Stimulated activated CD8-positive, alpha-beta memory T cell treated with anti-CD3 and anti-CD28 coated beads, Interleukin-4, amount 100 ng/mL, for 1 hour (primary cell): Measurements from ENCODE around the gene CSPG4.
"Not testable (repeated sequence)": the region's sequence is repeated elsewhere in the genome, so short reads cannot be mapped to it uniquely, and the experiment has no call there.

Source experiments
- DNase-seq, 2 donors: peaks; one replicate each; pipeline ENCODE4 v3.0.0-alpha.2; 2020; ENCODE audit warnings: low read depth in 2 of 2, low spot score in 1 of 2

CSPG4 gene

DNA sequence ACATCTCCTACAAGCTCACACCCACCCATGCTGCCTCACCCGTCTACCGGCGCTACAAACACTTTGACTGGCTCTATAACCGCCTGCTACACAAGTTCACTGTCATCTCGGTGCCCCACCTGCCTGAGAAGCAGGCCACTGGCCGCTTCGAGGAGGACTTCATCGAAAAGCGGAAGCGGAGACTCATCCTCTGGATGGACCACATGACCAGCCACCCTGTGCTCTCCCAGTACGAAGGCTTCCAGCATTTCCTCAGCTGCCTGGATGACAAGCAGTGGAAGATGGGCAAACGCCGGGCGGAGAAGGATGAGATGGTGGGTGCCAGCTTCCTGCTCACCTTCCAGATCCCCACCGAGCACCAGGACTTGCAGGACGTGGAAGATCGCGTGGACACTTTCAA is 62.8 kb downstream of the CSPG4 start:
- DNase-seq = no peak

DNA sequence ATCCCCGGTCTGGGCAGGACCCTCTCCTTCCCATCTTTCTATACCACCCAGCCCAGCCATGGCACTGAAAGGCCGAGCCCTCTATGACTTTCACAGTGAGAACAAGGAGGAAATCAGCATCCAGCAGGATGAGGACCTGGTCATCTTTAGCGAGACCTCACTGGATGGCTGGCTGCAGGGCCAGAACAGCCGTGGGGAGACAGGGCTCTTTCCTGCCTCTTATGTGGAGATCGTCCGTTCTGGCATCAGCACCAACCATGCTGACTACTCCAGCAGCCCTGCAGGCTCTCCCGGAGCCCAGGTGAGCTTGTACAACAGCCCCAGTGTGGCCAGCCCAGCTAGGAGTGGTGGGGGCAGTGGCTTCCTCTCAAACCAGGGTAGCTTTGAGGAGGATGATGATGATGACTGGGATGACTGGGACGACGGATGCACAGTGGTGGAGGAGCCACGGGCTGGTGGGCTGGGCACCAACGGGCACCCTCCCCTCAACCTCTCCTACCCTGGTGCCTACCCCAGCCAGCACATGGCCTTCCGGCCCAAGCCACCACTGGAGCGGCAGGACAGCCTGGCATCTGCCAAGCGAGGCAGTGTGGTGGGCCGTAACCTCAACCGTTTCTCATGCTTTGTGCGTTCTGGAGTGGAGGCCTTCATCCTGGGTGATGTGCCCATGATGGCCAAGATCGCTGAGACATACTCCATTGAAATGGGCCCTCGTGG is 63.4 kb downstream of the CSPG4 start:
- DNase-seq = no peak

DNA sequence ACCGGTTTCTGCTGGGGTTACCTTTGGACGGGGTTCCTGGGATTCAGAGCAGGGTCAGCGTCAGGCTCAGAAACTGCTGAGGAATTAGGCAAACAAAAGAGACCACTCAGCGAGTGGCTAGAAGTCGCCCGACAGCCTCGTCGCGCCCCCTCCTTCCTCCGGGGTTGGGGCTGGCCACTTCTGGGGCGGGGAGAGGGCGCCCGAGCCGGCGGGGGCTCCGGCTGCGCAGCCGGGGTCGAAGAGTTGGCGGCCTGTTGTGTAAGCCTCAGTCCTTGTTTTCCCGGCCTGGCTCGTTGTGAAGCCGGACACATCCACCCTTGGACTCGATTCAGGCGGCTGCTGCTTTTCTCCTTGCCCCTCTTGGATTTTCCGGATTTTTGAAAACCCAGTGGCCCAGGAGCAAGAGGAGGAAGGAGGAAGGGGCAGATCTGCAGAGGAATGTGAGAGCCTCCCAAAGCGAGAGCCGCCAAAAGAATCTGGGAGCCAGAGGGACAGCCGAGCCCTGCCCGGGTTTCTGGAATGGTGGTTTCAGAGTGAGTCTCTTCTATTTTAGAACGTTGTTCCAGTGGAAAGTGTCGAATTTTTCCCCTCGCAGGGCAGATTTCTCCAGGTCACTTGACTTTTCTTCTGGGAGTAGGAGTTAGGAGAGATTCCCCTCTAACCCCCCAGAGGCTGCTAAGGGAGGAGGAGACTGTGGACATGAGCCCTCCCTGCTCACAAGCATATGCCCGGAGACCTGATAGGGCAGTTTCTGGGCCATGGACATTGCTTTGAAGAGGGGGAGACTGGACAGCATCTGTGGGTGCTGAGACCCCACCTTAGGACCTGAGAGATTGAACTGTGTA is 64.3 kb downstream of the CSPG4 start:
- no peak for DNase-seq

GRCh38 chr15:75647370-75648155 is 65.1 kb downstream of the CSPG4 start, which contains the start of gene SNX33:
SNX33 (plus strand) TSS chr15:75647912; CDS start chr15:75649103, 1,191 bp downstream.
- DNase-seq = no peak

GRCh38 chr15:75646944-75647364 is 65.7 kb downstream of the CSPG4 start:
- no peak for DNase-seq

- DNase-seq = no peak
Measured at GRCh38 chr15:75646112-75646943, 66.3 kb downstream of the CSPG4 start.

DNA sequence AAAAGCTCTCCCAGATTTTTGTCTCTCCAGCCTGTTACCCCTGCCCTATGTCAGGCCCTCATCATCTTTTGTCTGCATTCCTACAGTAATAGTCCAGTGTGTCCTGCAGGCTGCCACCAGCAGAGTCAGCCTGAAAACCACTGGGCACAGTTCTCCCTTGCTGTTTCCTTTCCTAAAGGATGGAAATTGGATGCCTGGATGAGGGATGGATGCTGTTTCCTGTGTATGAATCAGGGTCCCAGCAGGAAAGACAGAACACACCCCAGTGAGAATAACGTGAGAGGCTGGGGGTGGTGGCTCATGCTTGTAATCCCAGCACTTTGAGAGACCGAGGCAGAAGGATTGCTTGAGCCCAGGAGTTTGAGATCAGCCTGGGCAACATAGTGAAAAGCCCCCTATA is 68.3 kb downstream of the CSPG4 start:
- no peak for DNase-seq

DNA sequence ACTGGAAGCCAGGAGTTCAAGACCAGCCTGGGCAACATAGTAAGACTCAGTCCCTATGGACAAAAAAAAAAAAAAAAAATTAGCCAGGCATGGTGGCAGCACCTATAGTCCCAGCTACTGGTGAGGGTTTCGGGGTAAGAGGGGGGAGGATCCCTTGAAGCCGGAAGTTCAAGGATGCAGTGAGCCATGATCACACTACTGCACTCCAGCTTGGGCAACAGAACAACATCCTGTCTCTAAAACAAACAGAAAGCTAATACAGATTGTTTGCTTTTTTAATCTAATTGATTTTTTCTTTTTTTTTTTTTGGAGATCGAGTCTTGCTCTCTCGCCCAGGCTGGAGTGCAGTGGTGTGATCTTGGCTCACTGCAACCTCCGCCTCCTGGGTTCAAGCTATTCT is 71.0 kb downstream of the CSPG4 start:
- no peak for DNase-seq

GRCh38 chr15:75641179-75641503 is 71.5 kb downstream of the CSPG4 start:
- no peak for DNase-seq

DNA sequence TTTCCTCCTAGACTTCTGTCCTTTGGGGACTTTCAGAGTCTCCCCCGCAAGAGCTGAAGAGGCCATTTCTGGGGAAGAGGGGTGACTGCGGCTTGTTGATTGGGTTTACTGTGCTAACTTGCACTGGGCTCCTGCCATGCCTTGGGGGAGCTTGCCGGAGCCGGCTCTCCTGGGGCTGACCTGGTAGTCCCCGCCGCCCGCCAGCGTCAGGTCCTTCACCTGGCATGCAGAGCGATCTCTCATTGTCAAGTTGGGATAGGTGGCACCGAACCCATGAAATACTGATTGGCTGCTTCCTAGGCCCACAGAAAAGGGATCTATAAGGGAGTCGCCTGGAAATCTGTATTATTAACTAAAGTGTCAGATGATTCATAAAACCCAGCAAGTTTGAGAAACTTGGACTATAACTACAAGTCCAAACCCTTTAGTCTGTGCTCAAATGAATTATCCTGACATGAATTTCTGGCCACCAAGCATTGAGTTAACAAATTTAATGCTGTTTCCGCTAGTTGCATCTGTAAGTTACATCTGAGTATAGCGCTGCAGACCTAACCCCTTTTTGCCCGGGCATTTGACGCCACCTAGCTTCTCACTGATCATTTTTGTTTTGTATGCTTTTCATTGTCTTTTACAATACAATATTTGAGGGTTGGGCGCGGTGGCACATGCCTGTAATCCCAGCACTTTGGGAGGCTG is 72.0 kb downstream of the CSPG4 start:
- no peak for DNase-seq

DNA sequence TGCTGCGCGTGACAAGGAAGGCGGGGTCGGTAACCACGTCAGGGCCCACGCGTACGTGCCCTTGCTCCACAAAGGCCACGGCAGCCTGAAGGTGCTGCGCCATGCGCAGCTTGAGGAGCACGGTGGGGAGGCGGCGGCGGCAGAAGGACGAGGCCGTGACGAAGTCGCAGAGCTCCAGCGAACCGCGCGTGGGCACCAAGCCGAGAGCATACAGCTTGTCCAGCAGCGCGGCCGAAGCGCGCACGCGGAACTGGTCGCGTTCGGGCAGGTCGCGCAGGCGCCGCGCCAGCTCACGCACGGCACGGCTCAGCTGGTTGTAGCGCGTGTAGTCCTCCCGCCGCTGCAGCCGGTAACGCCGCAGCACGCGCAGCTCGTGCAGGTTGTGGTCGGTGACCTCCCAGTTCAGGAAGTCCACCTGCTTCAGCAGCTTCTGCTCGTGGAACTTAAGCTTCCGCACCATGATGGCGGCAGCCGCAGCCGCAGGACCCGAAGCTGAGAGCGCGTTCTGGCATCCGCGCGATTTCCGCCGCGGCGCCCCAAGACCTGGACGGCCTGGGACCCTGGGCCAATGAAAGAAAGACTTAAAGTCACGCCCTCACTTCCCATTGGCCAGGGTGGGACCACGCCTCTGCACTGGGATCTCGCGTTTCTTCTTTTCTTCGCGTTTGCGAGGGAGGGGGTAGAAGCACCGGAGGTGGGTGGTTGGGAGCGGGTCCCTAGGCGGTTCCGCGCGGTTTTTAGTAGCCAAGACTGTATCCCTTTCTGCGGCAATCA is 72.8 kb downstream of the CSPG4 start, which contains the start of gene IMP3:
TSS of gene IMP3 (minus strand) at position 516 of the 774 bp plus-strand sequence. CDS start at position 460, 56 bp downstream.
- DNase-seq = peak; percentile 66 to 86

DNA sequence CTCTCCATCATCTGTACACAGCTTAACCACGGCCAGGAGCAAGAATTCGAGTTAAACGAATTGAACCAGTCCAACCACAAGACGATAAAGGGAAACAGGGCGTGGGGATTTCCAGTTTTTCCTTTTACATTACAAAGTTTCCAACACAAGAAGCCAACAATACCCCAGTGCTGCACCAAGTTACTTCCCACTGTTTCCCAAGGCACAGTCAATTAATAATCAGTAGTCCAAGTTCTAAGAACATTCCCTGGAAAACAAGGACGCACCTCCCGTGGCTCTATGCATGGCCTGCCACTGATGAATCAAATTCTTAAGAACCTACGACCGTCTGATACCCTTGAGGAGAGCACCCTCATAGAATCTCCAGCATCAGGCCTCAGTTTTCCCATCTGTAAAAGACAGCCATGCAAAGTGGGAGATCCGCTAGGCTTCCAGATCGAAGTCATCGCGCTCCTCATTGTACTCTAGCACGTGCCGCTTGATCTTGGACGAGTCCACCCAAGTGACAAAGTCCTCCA is 73.4 kb downstream of the CSPG4 start:
- no peak for DNase-seq

GRCh38 chr15:75637245-75638009 is 75.2 kb downstream of the CSPG4 start:
- no peak for DNase-seq

DNA sequence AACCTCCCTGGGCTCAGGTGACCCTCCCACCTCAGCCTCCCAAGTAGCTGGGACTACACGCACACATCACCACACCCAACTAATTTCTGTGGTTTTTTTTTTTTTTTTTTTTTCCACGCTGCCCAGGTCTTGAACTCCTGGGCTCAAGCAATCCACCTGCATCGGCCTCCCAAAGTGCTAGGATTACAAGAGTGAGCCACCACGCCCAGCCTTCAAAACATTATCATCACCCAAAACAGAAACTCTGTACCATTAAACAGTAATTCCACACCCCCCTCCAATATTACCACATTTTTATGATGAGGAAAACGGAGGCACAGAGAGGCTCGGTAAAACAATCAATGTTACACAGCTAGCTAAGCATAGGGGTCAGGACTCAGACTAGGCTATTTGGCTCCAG is 76.6 kb downstream of the CSPG4 start:
- DNase-seq = no peak

DNA sequence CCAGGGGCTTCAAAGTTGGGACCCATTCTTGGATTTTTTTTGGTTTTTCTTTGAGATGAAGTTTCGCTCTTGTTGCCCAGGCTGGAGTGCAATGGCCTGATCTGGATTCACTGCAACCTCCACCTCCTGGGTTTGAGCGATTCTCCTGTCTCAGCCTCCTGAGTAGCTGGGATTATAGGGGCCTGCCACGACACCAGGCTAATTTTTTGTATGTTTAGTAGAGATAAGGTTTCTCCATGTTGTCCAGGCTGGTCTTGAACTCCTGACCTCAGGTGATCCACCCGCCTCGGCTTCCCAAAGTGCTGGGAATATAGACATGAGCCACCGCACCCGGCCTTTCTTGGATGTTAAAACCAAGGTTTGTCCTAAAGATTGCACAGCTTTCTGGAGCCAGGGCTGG is 78.7 kb downstream of the CSPG4 start:
- DNase-seq = not testable (repeated sequence)

DNA sequence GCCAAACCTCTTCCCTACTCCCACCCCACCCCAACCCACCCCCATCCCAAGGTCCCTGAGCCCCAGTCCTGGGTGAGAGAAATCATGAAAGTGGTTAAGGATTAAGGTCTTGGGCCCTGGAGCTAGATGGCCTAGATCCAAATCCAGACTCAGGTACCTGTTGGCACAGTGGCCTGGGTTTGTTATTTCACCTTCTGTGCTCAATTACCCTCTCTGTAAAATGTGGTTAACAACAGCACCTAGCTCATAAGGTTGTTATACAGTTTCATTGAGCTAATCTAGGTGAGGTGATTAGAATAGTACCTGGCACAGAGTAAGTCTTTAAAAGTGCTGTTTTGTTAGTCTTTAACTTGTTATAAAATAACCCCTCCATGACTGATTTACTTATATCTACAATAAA is 80.7 kb downstream of the CSPG4 start:
- no peak for DNase-seq

DNA sequence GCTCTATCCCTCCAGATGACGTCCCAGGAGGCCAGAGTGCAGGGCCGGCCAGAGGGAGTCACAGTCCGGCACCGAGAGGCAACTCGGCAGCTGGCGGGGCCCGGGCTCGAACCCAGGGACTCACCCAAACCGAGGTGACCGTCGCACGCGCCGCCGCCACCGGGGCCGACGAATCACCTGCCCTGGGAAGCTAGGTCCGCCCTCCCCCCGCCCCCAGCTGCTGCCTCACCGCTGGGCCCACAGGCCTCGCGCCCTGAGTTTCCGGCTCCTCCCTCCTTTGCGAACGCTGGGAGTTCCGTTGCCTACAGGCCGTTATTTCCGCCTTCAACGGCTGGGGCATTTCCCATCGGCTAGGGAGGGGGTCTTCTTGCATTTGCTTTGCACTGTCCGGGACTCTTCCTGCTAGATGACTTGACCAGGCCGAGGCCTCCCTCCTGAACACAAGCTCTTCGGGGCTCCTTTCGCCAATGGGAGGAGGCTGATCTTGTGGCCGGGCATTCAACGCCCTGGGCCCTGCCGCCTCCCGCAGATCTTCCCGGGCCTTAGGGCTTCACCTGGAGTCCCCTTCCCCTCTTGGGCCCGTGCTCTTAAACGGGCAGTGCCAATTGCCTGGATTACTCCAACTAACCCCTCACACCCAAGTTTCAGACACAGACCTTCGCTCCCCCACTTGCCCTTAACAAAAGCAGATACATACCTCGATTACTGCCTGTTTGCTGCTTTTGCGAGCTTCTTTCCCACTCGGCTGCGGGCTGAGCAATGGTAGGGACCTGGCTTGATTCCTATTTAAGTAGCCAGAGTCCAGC is 86.9 kb downstream of the CSPG4 start, which contains the start of gene SNUPN:
TSS of gene SNUPN (minus strand) at position 184 of the 806 bp plus-strand sequence. CDS start 4,674 bp downstream, outside the sequence.
- peak; percentile 81 to 88 for DNase-seq
